HG02973 (cell line): ENCODE measurements around the gene SUV39H1.

Source experiments
- ATAC-seq: cut with Tn5 transposase; IDR thresholded peaks from one replicate; pipeline ENCODE4 v1.9.1; 2021; ENCODE audit warnings: moderate library complexity; ENCODE audit not compliant: unreplicated experiment

Gene SUV39H1

GRCh38 chrX:48711929-48712505 lies 15.5 kb downstream of the SUV39H1 start:
- ATAC-seq: no peak

GRCh38 chrX:48713847-48714246 lies 17.3 kb downstream of the SUV39H1 start:
- ATAC-seq: no peak

GRCh38 chrX:48714573-48714972 lies 18.0 kb downstream of the SUV39H1 start:
- ATAC-seq: no peak

- no peak for ATAC-seq
Observed at GRCh38 chrX:48715072-48715471, 18.5 kb downstream of the SUV39H1 start.

- no peak for ATAC-seq
Observed at GRCh38 chrX:48715876-48716502, 19.5 kb downstream of the SUV39H1 start.

GRCh38 chrX:48719958-48720357 lies 23.4 kb downstream of the SUV39H1 start:
- ATAC-seq: no peak

- no peak for ATAC-seq
Observed at GRCh38 chrX:48720577-48721250, 24.2 kb downstream of the SUV39H1 start.

GRCh38 chrX:48721916-48722315 lies 25.4 kb downstream of the SUV39H1 start:
- no peak for ATAC-seq

GRCh38 chrX:48726596-48726995 lies 30.1 kb downstream of the SUV39H1 start:
- ATAC-seq: no peak

- no peak for ATAC-seq
Observed at GRCh38 chrX:48728653-48729052, 32.1 kb downstream of the SUV39H1 start.

- no peak for ATAC-seq
Observed at GRCh38 chrX:48736303-48736702, 39.8 kb downstream of the SUV39H1 start.

GRCh38 chrX:48736878-48737212 lies 40.3 kb downstream of the SUV39H1 start:
- ATAC-seq: no peak

GRCh38 chrX:48737213-48737938 lies 40.8 kb downstream of the SUV39H1 start:
- peak; percentile 97 for ATAC-seq

GRCh38 chrX:48737940-48738339 lies 41.4 kb downstream of the SUV39H1 start:
- no peak for ATAC-seq

- no peak for ATAC-seq
Observed at GRCh38 chrX:48741834-48742233, 45.3 kb downstream of the SUV39H1 start.

- ATAC-seq: no peak
Observed at GRCh38 chrX:48745222-48745621, 48.7 kb downstream of the SUV39H1 start.

- ATAC-seq: no peak
Observed at GRCh38 chrX:48747415-48748016, 51.0 kb downstream of the SUV39H1 start.

GRCh38 chrX:48749182-48749581 lies 52.6 kb downstream of the SUV39H1 start:
- no peak for ATAC-seq

- ATAC-seq: no peak
Observed at GRCh38 chrX:48751343-48751742, 54.8 kb downstream of the SUV39H1 start.

GRCh38 chrX:48752498-48752897 lies 56.0 kb downstream of the SUV39H1 start:
- ATAC-seq: no peak

- no peak for ATAC-seq
Observed at GRCh38 chrX:48753708-48754228, 57.2 kb downstream of the SUV39H1 start.
